Right atrium auricular region (tissue), 2 donors: ENCODE results near the gene MYO18B. TPM values are rescaled to one million over a fixed set of nuclear protein-coding genes. Genes with fewer than 3 reads are reported as not detected.

ENCODE experiments used
- DNase-seq: peaks from one replicate; pipeline ENCODE4 v3.0.0-alpha.2; 2019; ENCODE audit warnings: low spot score
- H3K27ac ChIP-seq, 2 donors: fragments of 200-600 bp; sonication (generic); 1 replicate in 1 of 2; 2 replicates in 1 of 2; pipeline ENCODE4 v1.5.1; 2016 to 2019
- H3K27me3 ChIP-seq, 2 donors: fragments of 200-600 bp; sonication (generic); one replicate each; pipeline versions ENCODE4 v1.5.1 to v1.6.0; 2017 to 2019
- H3K36me3 ChIP-seq: fragments of 200-600 bp; sonication (generic); one replicate; pipeline ENCODE4 v1.5.1; 2016
- H3K4me1 ChIP-seq, 2 donors: fragments of 200-600 bp; sonication (generic); one replicate each; pipeline versions ENCODE4 v1.5.1 to v1.6.0; 2017 to 2019
- H3K4me3 ChIP-seq, 2 donors: fragments of 200-600 bp; sonication (generic); 1 replicate in 1 of 2; 2 replicates in 1 of 2; pipeline ENCODE4 v1.5.1; 2017 to 2019; ENCODE audit warnings: mild to moderate bottlenecking in 1 of 2, moderate library complexity in 1 of 2
- H3K9me3 ChIP-seq, 2 donors: fragments of 200-600 bp; sonication (generic); one replicate each; pipeline ENCODE4 v1.5.1; 2019
- total RNA-seq, 2 donors: library from RNA; depleted of rRNA; stranded (reverse); fragments of >200 nt; gene quantifications; one replicate each; pipeline ENCODE4 v1.1.0, GENCODE V29; 2016
- TF ChIP-seq, protein P1 (sequence below), 2 donors: fragments of 200-600 bp; sonication (generic); IDR thresholded peaks; one replicate each; pipeline ENCODE4 v1.5.1; 2019; ENCODE audit warnings: antibody characterized with exemption in 2 of 2

Gene MYO18B
- total RNA-seq, 2 donors from 2014 or later = 119 to 247 TPM

DNA sequence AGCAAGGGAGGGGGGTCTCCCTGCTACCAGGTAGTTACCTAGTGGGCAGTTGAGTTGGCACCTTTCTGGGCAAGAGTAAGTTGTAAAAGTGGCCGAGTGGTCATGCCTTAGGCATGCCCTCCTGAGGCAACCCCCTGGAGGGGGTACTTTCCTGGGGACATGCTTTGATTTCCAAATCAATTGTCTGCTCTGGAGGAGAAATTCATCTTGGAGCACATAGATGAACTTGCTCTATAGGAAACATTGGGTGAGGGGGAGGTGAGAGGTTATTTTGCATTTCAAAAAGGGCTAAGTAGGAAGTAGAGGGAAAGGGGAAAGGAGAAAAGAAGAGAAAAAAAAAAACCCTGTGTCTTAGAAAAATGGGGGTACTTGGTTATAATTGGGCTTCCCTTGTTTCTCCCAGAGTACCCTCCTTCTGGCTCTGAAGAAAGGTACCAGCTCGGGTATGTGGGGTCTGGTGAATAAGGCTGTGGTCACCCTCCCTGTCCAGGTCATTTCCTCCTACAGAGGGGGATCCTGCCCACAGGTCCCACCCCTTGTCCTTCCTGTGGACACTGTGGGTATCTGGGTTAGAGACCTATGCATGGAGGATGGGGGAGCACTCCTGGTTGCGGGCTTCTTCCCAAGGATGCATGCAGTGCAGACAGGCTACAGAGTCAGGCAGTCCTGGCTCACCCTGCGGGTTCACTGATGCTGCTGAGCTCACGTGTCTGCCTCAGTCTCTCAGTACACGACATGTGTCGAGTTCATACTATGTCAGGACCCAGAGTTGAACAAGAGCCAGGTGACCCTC lies 193.5 kb downstream of the MYO18B start:
- H3K4me1 ChIP-seq = no peaks in the 10 kb centered on the region
- no peak overlapping the region for H3K4me3 ChIP-seq
- no peak for DNase-seq
- H3K27me3 ChIP-seq = no peaks in the 10 kb centered on the region
- no peak overlapping the region for H3K27ac ChIP-seq
- H3K9me3 ChIP-seq = no peaks in the 10 kb centered on the region
- TF ChIP-seq, protein P1, sequence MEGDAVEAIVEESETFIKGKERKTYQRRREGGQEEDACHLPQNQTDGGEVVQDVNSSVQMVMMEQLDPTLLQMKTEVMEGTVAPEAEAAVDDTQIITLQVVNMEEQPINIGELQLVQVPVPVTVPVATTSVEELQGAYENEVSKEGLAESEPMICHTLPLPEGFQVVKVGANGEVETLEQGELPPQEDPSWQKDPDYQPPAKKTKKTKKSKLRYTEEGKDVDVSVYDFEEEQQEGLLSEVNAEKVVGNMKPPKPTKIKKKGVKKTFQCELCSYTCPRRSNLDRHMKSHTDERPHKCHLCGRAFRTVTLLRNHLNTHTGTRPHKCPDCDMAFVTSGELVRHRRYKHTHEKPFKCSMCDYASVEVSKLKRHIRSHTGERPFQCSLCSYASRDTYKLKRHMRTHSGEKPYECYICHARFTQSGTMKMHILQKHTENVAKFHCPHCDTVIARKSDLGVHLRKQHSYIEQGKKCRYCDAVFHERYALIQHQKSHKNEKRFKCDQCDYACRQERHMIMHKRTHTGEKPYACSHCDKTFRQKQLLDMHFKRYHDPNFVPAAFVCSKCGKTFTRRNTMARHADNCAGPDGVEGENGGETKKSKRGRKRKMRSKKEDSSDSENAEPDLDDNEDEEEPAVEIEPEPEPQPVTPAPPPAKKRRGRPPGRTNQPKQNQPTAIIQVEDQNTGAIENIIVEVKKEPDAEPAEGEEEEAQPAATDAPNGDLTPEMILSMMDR (IDR thresholded peaks at IDR 0.05) = no peak
- peaks cover 50% of the 10 kb centered on the region for H3K36me3 ChIP-seq

DNA sequence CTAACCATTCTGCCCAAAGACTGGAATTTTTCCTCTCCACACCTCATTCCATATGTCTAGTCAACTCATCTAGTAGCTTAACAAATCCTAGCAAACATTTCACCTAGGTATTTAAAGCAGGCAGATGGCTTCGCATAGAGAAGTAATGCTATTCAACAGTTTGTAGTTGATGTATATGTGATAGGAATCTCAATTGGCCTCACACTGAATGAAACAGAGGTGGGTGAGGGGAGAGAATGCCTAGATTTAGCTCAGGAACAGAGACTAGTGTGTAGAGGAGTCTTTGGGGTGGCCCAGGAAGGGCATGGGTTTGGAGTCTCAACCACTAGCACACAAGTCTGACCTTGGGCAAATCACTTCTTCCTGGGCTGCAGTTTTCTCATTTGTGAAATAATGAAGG lies 196.2 kb downstream of the MYO18B start:
- no peak for DNase-seq
- H3K27me3 ChIP-seq = no peaks in the 10 kb centered on the region
- H3K4me1 ChIP-seq = peaks cover 0 to 17% of the 10 kb centered on the region in 2 donors
- H3K4me3 ChIP-seq = no peak overlapping the region
- H3K9me3 ChIP-seq = no peaks in the 10 kb centered on the region
- H3K27ac ChIP-seq = no peak overlapping the region
- peaks cover 50% of the 10 kb centered on the region for H3K36me3 ChIP-seq
- TF ChIP-seq, protein P1 (IDR thresholded peaks at IDR 0.05) = no peak

DNA sequence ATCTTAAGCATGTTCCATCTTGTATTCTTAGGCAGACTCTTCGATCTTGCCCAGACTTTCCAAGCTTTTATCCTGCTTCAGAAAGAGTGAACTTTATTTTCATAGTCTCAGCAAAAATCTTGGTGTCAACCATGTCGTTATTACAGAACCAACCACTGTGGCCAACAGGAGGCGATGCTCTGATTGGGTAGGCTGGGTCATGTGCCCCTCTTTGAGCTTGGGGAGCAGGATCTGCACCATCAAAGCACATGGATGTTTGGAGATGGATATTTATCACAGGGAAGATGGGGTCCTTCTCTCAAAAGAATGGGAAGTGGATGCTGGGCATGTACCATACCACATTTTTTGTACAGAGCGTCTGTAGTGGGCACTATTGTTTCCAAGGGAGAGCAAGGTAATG lies 197.4 kb downstream of the MYO18B start:
- peaks cover 0 to 18% of the 10 kb centered on the region in 2 donors for H3K4me1 ChIP-seq
- H3K27ac ChIP-seq = no peak overlapping the region
- TF ChIP-seq, protein P1 (IDR thresholded peaks at IDR 0.05) = no peak
- H3K4me3 ChIP-seq = no peak overlapping the region
- no peaks in the 10 kb centered on the region for H3K9me3 ChIP-seq
- H3K36me3 ChIP-seq = peaks cover 44% of the 10 kb centered on the region
- DNase-seq = no peak
- H3K27me3 ChIP-seq = no peaks in the 10 kb centered on the region

DNA sequence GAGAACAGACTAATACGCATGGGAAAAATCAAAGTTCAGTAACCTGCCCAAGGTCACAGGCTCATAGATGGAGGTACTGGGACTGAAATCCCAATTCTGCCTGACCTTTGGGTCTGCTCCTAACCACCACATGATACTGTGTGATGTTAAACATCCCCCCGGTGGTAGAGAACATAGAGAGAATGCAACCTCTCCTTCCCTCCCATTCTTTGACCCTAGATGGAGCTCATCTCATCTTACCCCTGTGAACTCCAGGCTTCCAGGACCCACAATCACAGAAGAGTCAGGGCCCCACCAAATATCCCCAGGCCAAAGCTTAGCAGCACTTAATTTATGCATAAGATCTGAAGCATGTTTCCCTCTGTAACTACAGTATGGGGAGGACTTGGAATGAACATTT lies 198.5 kb downstream of the MYO18B start:
- peaks cover 36% of the 10 kb centered on the region for H3K36me3 ChIP-seq
- TF ChIP-seq, protein P1 (IDR thresholded peaks at IDR 0.05) = no peak
- H3K27me3 ChIP-seq = no peaks in the 10 kb centered on the region
- no peak overlapping the region for H3K4me3 ChIP-seq
- no peak for DNase-seq
- H3K27ac ChIP-seq = no peak overlapping the region
- H3K4me1 ChIP-seq = peaks cover 0 to 18% of the 10 kb centered on the region in 2 donors
- H3K9me3 ChIP-seq = no peaks in the 10 kb centered on the region

DNA sequence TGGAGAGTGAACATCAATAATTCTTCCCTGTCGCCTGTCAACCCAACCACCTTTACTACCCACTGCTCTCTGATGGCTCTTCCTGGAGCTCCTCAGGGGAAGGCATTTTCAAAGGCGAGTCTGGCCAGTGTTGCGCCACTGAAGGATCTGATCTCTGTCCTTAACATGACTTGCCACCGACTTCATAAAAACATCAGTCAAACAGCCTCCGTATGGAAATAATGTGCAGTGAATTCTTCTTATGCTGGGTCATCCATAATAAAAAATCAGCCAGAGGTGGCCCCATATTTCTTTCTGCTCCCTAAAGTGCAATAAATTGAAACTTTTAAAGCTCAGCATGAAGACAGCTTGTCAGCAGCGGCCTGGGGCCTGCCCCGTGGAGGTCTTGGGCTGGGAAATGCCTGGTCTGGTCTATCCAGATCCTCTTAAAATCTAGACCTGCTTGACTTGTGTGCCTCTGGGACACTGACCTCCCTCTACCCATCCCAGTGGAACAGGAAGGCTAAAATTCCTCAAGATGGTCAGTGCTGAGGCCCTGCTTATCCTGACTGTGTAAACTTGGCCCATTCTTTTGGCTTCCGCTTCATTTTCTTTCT lies 199.5 kb downstream of the MYO18B start:
- no peak for DNase-seq
- peak overlapping the region; percentile 25 to 35 for H3K27ac ChIP-seq
- TF ChIP-seq, protein P1 (IDR thresholded peaks at IDR 0.05) = no peak

More for the DNA sequence above, 199.5 kb downstream of the MYO18B start:
- Histone ChIP-seq H3K4me3 (no peak overlapping the region), H3K36me3 (peaks cover 32% of the 10 kb centered on the region), H3K4me1 (peaks cover 0 to 18% of the 10 kb centered on the region in 2 donors), H3K9me3 (no peaks in the 10 kb centered on the region), H3K27me3 (no peaks in the 10 kb centered on the region)
